GM18861 (cell line): ENCODE data around the gene ARMC12.
"Not testable (repeated sequence)": the region's sequence is repeated elsewhere in the genome, so short reads cannot be mapped to it uniquely, and the experiment has no call there.

Experiments
- ATAC-seq: cut with Tn5 transposase; IDR thresholded peaks from one replicate; pipeline ENCODE4 v1.9.1; 2021; ENCODE audit not compliant: unreplicated experiment

Gene ARMC12

DNA sequence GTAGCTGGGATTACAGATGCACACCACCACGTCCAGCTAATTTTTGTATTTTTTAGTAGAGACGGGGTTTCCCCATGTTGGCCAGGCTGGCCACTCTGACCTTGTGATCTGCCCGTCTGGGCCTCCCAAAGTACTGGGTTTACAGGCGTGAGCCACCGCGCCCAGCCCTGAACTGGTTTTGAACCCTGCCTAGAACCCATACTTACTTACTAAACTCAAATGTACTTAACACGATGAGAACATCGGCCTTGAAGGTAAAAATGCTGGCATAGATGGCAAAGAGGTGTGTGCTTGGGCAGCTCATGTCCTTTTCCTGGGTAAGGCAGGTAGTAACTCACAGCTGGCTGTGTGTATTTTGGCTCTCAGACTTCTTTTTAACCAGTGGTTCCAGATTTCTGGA is 3.2 kb upstream of the ARMC12 start:
- ATAC-seq: no peak

DNA sequence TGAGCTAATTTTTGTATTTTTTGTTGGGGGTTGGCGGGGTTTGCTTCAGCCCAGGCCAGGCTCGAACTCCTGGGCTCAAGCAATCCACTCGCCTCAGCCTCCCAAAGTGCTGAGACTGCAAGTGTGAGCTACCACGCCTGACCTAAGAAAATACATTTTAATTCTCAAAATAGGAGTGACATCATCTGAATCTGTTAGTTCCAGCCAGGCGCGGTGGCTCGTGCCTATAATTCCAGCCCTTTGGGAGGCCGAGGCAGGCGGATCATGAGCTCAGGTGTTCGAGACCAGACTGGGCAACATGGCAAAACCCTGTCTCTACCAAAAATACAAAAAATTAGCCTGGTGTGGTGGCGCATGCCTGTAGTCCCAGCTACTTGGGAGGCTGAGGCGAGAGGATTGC is 2.5 kb upstream of the ARMC12 start:
- ATAC-seq: not testable (repeated sequence)

DNA sequence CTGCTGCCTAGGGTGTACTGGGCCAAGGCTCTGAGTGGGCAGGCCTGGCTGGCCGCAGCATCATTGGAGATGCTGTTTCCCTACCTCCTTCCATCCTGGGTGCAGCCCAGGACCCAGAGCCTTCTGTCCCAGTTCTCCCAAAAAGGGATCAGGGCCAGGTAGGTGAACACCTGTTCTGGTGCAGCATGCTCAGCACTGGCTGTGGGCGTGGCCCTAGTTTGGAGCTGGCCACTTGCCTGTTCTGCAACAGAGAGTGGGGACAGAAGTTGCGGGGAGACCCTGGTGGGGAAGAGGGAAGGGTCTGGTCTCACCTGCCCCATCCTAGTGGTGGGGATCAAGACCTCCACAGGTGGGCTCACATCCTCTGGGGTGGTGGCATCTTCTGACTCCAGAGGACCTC is 1.4 kb upstream of the ARMC12 start:
- no peak for ATAC-seq

DNA sequence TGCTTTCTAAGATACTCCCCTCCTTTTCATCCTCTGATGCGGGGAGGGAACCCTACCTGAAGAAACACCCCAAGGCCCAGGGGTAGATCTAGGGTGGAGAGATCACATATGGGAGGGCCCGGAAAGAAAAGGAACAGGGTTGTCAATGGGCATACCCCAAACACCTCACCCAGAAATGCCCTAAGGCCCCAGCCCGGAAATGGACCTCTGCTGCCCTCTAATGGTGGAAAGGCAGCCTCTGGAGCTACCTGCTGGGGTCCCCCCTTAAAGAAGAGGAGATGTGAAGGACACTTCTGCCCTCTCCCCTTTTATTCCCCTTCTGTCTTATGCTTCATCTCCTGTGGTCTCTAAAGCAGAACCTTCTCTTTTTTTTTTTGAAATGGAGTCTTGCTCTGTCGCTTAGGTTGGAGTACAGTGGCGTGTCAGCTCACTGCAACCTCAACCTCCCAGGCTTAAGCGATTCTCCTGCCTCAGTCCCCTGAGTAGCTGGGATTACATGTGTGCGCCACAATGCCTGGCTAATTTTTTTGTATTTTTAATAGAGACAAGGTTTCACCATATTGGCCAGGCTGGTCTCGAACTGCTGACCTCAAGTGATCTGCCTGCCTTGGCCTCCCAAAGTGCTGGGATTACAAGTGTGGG is 458 bp upstream of the ARMC12 start:
- ATAC-seq: no peak

DNA sequence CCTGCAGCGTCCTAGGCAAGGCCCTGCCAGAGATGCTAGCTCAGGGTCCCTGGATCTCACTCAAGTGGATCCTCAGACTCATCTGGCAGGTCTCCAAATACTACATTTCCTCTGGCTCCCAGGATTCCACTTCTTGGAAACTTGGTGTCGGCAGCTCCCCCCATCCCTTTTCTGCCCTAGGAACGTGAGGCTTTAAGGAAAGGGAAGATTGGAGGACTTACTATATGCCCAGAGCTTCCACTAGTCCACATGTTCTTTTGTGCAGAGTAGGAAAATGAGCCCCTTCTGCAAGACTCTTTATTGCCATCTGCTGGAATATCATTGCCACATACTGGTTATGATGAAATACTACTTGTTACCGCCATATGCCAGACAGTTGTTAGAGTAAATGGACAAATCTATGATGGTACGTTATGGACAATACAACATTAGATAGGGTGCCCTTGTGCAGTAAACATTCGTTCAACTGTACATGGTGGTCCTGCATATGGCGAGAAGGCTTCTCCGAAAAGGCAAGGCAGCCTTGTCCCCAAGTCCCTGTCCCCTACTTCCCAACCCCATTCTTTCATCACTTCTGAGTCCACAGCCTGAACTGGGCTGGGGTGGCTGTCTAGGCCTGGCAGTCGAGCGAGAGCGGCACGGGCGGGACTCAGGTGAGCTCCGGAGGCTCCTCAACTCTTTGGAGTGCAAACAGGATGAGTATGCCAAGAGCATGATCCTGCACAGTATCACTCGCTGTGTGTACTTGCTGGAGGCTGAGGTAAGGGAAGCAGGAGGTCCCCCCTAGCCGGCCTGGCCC is 780 bp downstream of the ARMC12 start:
- no peak for ATAC-seq

DNA sequence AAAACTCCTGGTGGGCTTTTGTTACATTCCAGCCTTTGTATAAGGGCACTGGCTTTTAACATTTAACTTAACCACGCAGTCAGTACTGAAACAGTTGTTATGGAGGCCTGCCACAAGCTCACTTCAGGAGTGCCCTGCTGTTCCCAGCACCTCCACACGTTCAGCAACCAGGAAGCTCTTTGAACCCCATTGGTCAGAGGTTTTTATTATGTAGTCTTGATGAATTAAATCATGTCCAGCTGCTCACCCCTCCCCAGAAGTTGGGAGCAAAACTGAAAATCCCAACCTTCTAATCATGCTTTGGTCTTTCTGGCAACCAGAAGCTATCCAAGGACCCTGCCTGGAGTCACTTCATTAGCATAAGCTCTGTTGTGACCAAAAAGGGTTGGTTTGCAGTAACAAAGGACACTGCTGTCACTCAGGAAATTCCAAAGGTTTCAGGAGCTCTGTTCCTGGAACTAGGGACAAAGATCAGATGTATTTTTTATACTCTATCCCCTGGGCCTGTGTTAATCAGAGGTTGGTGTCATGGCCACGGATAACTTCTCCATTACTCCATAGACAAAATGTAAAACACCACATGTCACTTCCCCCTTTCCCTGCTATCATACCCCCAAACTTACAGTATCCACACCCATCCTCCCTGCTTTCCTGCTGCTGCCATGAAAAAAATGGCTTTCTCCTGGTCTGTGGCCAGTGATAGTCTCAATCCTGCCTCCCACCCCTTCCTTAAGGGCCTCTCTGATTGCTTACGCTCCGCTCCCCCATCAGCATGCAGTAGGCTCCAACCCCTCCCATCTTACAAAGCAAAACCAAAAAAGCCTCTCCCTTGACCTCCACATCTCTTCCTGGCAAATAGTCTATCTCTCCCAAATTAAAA is 3.1 kb downstream of the ARMC12 start:
- ATAC-seq: no peak

DNA sequence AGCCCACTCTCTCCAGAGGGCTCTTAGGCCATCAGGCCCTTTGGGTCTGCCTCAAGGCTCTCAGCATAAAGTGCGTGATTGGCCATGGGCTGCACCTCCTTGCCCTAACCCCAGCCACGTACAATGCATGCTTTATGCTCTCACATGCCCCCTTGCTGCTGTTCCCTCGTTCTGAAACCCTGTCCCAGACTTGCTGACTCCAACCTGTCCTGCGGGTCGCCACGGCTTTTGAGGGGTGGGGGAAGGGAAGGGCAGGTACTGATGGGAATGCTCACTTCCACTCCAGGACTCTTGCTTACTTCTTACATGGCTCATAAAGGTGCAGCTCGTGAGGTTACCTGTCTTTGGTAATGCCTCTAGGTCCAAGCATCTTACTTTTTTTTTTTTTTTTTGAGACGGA is 6.0 kb downstream of the ARMC12 start:
- ATAC-seq: no peak

DNA sequence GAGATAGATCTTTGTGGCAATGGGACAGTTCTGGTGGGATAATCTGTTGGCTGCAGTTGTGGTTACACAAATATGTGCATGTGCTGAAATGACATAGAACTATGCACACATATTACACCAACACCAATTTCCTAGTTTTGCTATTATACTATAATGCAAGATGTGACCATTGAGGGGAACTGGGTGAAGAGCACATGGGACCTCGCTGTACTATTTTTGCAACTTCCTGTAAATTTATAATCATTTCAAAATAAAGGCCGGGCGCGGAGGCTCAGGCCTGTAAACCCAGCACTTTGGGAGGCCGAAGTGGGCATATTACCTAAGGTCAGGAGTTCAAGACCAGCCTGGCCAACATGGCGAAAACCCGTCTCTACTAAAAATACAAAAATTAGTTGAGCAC is 8.7 kb downstream of the ARMC12 start:
- no peak for ATAC-seq

DNA sequence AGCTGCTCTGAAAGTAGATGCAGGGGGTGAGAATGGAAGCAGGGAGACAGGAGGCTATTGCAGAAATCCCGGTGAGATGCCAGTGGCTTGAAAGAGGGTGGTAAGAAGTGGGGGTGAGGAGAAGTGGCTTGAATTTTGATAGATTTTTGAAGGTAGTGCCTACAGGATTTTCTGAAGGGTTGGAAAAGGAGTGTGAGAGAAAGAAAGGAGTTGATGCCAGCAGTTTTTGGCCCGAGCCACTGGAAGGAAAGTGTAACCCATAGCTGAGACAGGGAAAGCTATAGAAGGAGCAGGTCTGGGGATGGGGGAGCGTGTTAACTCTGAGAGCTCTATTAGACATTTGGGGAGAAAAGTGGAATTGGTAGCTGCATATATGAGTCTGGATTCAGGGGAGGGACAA is 9.7 kb downstream of the ARMC12 start:
- ATAC-seq: no peak

DNA sequence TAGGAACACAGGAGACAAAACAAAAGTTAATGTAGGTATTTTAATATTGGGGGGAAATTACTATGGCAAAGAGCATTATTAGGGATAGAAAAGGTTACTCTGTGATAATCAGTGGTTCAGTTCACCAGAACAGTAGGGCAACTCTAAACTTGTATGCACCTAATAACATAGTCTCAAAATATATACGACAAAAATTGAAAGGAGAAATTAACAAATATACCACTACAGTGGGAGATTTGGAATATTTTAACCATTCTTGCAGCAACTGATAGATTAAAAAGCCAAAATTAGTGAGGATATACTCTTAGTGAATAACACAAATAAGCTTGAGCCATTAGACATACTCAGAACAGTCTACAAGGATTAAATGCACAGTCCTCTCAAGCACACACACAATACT is 11.0 kb downstream of the ARMC12 start:
- ATAC-seq: no peak

DNA sequence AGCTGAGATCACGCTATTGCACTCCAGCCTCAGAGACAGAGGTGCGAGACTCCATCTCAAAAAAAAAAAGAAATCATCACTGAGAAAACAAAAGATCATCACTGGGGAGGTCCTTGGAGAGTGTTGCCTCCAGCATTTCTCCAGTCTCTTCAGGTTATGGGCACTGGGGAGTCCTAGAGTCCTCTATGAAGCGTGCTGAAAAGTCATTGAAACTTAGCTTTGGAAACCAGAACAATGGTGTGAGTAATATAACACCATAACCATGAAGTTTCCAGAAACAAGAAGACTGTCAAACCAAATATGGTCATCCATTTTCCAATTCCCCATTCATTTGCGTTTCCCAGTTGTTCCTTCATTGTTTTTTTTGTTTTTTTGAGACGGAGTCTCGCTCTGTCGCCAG is 13.7 kb downstream of the ARMC12 start:
- no peak for ATAC-seq

DNA sequence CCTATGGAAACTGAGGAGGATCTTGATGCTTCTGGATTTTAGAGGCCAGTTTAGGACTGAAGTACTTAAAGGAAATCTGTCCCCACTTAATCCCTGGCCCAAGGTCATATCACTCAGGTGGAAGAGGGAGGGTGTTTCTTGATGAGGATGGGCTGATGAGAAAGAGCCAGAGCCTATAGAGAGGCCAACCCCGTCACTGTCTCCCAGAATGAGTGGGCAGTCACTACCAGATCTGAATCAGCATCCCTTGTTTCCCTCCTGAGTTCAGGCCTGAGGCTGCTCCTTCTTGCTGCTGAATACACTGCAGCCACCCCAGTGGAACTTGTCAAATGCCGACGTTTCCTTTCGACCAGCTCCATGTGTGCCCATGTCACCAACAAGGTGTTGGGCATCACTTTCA is 14.8 kb downstream of the ARMC12 start:
- no peak for ATAC-seq

DNA sequence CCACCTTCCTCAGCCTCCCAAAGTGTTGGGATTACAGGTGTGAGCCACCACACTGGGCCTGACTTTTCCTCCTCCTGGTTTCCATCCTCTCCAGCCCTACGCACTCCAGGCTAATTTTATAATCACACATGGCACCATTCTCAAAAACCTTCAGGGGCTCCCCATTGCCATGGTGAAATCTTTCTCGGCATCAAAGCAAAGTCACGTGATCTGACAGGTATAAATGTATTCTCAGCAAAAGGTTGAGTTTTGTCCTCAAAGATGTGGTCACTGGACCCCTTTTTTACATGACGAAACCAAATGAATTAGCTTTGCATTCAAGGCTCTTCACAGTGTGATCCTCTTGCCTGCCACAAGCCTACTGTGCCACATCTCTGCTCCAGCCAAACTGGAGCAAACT is 15.5 kb downstream of the ARMC12 start:
- no peak for ATAC-seq

DNA sequence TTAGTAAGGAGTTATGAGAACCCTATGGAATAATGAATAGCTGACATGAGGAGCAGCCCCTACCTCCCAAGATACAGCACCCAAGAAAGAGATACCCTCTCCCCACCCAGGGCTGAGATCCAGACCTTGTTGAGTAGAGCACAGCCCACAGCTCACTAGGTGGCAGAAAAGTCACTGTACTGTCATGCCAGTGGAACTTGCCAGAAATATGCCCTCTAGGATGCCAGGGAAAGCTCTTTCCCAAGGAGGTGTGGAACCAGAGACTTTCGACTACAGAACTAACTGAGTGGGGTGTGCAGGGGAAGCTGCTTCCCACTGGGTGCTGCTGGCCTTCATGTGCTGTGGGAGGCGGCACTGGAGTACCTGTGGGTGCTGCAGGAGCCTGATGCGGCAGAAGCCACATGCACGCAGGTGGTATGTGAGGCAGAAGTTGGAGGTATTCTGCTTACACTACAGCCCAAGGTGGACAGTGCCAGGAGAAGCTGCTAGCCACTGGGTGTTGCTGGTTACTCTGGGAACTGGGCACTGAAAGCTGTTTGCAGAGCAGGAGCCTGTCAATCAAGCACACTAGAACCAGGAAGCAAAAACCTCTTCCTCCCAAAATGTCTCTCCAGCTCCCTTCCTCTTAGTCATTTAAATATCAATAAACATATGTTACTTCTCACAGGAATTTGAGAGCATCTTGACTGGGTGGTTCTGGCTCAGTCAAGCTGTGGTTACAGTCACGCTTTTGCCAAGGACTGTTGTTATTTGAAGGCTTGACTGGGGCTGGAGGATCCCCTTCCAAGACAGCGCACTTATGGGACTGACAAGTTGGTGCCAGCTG is 17.8 kb downstream of the ARMC12 start:
- ATAC-seq: no peak

DNA sequence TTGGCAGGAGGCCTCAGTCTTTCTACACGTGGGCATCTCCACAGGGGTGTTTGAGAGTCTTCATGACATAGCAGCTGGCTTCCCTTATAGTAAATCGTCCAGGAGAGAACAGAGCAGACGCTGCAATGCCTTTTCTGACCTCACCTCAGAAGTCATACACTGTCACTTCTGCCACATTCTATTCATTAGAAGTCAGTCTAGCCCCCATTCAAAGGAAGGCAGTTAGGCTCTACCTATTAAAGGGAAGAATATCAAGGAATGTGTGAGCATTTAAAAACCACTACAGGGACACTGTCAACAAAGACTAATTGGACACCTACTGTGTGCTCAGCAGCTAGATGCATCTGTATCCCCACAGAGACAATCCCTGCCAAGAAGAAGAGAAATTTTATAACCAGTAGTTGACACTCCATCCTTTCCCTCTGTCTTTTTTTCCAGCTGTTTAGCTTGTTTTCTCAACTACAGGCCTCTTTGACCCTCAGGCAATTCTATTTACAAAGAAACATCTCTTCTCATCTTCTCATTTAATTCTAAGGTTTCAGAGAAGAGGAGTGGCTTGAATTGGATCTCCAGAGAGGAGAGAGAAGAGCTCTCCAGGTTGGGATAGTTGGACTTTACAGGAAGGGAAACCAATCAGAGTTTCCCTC is 18.6 kb downstream of the ARMC12 start:
- no peak for ATAC-seq

DNA sequence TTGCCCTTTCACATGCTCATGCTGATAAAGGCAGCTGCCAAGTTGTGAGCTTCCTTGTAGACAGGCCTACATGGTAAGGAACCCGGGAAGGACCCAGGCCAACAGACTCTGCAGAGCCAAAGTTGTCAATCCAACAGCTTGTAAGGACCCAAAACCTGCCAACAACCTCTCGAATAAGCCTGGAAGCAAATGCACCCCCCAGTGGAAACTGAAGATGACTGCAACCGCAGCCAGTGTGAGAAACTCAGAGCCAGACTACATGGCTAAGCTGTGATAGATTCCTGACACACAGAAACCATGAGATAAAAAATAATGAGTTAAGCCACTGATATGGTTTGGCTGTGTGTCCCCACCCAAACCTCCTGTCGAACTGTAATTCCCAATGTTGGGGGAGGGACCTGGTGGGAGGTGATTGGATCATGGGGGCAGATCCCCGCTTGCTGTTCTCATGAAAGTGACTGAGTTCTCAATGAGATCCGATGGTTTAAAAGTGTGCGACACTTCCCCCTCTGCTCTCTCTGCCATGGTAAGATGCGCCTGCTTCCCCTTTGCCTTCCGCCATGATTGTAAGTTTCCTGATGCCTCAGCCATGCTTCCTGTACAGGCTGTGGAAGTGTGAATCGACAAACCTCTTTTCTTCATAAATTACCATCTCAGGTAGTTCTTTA is 20.8 kb downstream of the ARMC12 start:
- no peak for ATAC-seq

DNA sequence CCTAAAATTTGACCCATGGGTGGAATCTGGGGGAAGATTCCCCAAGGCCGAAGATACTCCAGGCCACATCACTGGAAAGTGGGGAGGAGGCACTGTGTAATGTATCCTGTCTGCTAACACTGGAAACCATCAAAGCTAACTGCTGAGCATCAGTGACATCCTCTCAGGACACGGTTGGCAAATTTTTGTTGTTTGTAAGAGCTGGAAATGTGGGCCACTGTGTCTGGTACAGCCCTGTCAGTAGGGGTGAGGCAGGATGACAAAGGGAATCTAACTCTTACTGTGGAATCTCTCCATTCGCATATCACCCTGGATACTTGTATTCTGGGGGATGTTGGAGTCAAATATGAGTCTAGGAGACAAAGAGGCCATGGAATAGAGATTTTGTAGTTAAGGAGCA is 22.6 kb downstream of the ARMC12 start:
- no peak for ATAC-seq

DNA sequence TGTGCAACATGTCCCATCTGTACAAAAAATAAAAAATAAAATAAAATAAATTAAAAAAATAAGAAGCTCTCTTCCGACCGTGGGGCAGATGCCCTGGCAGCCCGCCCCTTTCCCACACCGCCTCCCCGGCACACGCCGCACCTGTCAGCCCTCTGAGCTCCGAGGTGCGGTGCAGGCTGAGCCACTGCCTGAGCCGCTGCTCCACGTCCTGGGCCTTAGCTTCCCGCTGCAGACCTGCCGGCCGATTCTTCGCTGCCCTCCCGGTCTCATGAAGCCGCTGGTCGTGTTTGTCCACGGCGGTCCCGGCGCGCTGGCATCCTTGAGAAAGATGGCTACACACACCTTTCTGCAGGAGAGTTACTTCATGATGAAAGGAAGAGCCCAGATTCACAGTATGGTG is 28.9 kb downstream of the ARMC12 start:
- ATAC-seq: no peak

DNA sequence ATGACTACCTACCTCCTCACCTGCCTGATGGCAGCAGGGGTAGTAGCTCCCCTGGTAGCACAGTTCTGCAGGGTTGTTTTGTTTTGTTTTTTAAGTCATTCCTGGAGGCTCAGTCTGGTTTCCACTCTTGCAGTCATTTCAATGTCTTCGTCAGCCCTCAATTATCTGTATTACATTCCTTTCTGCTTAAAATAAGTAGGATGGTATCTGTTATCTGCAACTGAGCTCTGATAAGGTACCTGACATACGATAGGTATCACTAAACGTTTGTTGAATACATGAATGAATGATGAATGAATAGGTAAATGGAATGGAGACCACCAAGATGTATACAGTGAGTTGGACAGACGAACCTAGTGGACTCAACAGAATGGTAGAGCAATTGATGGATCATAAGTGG is 32.4 kb downstream of the ARMC12 start:
- ATAC-seq: no peak

DNA sequence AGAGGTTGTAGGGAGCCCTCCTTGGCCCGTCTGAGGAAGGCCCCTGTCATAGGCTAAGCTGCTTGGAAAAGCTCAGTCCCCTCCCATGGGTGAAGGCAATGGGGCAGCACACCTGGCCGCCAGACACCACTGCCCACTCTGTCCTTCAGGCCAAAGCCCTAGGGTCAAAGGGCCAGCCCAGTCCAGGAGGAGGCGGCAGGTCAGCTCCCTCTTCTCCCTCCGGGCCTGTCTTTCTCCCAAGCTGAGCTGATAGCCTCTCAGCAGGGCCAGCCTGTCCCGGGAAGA is 34.5 kb downstream of the ARMC12 start:
- ATAC-seq: no peak
